NT2/D1 (cell line): ENCODE data around the gene CD40LG.

ENCODE experiments used
- DNase-seq: peaks from one replicate; pipeline ENCODE4 v3.0.0-alpha.2; 2011; ENCODE audit warnings: low read depth, low spot score
- H3K27me3 ChIP-seq: 2 replicates; pipeline ENCODE4 v1.6.0; 2011; ENCODE audit warnings: mild to moderate bottlenecking; ENCODE audit not compliant: insufficient read length, insufficient read depth
- H3K36me3 ChIP-seq: 2 replicates; pipeline ENCODE4 v1.6.1; 2011; ENCODE audit warnings: mild to moderate bottlenecking, low read length, mixed read lengths; ENCODE audit not compliant: insufficient read depth, insufficient read length
- H3K4me1 ChIP-seq: 2 replicates; pipeline ENCODE4 v1.5.1; 2011; ENCODE audit not compliant: insufficient read depth, insufficient read length
- H3K4me3 ChIP-seq: 2 replicates; pipeline ENCODE4 v1.5.1; 2011; ENCODE audit warnings: low read depth; ENCODE audit not compliant: insufficient read length
- H3K9ac ChIP-seq: 2 replicates; pipeline ENCODE4 v1.6.0; 2011; ENCODE audit warnings: low read depth; ENCODE audit not compliant: insufficient read length
- H3K9me3 ChIP-seq: 2 replicates; pipeline ENCODE4 v1.5.1; 2011; ENCODE audit warnings: mild to moderate bottlenecking, low read length; ENCODE audit not compliant: insufficient read depth
- SUZ12 ChIP-seq: IDR thresholded peaks from 2 replicates; pipeline ENCODE4 v1.6.1; 2011; ENCODE audit not compliant: insufficient read length, insufficient read depth; ENCODE audit errors: extremely low read depth
- YY1 ChIP-seq: IDR thresholded peaks from 2 replicates; pipeline ENCODE4 v1.6.1; 2011; ENCODE audit not compliant: insufficient read length, insufficient read depth
- ZNF274 ChIP-seq: IDR thresholded peaks from 2 replicates; pipeline ENCODE4 v1.6.1; 2011; ENCODE audit warnings: mild to moderate bottlenecking, low read depth, low read length

CD40LG gene

DNA sequence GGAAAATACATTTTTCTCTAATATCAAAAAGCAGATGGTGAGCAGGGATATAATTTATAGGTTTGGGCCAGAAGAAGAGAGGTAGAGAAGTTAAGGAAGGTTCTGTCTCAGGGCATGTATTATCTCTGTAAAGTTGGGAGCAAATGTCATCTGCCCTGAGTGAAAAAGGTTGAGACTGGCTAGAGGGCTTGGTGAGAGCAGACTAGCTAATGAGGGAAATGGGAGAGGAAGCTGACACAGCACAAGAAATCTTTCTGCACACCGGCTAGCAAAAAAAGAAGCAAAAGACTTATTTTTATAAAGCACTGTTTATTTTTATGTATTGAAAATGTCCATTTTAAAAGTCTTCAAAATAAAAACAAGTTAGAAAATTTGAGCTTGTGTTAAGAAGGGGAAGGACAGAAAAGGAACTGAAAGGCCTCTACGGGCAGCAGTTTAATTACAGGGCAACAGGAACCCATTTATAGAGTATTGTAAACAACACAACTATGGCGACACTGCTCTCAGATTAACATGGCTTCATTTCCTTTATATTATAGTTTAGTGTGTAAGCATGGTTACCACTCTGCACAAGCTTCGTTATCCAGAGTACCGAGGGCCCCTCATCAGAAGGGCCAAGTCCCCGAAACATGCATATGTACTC lies 17.4 kb downstream of the CD40LG start:
- Histone ChIP-seq H3K9ac (no peak overlapping the region), H3K9me3 (peaks cover 11% of the 10 kb centered on the region)

DNA sequence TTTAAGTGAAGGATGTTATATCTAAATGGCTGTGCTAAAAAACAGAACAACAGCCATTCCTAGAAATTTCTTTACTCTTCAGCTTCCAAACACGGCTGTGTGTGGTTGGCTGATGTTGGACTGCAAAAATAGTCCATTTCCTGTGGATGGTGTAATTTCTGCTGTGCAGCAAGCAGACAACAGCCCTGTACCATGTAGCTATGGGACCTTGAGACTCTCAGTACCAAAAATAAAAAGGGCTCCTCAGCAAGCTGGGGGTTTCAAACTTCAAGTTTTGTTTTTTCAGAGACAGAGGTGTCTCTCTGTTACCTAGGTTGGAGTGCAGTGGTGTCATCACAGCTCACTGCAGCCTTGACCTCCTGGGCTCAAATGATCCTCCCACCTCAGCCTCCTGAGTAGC lies 18.1 kb downstream of the CD40LG start:
- Histone ChIP-seq H3K27me3 (no peaks in the 10 kb centered on the region), H3K36me3 (no peaks in the 10 kb centered on the region), H3K9ac (no peak overlapping the region), H3K4me3 (no peak overlapping the region), H3K9me3 (peaks cover 11% of the 10 kb centered on the region), H3K4me1 (no peaks in the 10 kb centered on the region)
- TF ChIP-seq SUZ12 (no peak), YY1 (no peak), ZNF274 (no peak)
- no peak for DNase-seq

More for the DNA sequence above, 17.4 kb downstream of the CD40LG start:
- no peaks in the 10 kb centered on the region for H3K4me1 ChIP-seq
- H3K27me3 ChIP-seq: no peaks in the 10 kb centered on the region
- no peaks in the 10 kb centered on the region for H3K36me3 ChIP-seq
- H3K4me3 ChIP-seq: no peak overlapping the region
- no peak for TF ChIP-seq YY1
- no peak for TF ChIP-seq ZNF274
- no peak for TF ChIP-seq SUZ12
- no peak for DNase-seq

- Histone ChIP-seq H3K9me3 (peaks cover 11% of the 10 kb centered on the region), H3K36me3 (no peaks in the 10 kb centered on the region), H3K4me1 (no peaks in the 10 kb centered on the region), H3K9ac (no peak overlapping the region), H3K4me3 (no peak overlapping the region), H3K27me3 (no peaks in the 10 kb centered on the region)
- DNase-seq: no peak
- no peak for TF ChIP-seq ZNF274
- TF ChIP-seq YY1: no peak
- TF ChIP-seq SUZ12: no peak
These were observed 19.6 kb downstream of the CD40LG start for GRCh38 chrX:136667446-136668168.

DNA sequence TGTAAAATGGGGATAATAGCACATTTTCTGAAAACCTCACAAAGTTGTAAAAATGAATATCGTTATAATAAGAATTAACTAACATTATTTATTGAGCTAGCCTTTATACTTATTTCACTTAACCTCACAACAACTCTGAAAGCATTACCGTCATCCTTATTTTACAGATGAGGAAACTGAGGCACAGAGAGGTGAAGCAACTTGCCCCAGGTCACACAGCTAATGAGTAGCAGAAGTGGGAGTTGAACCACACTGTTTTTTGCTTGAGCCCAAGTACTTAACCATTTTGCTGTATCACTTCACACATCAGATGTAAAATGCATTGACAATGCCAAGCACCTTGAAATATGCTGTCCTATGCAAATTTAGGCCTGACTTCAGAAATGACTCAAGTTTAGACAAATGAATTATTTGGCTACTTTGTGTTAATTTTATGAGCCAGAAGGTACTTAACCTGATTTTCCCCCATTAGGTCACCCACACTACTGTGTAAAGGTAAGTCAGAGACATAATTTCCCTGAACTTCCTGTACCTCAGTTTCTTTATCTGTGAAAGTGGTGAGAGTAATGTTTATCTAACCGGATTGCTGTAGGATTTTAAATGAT lies 23.1 kb downstream of the CD40LG start:
- no peak overlapping the region for H3K9ac ChIP-seq

DNA sequence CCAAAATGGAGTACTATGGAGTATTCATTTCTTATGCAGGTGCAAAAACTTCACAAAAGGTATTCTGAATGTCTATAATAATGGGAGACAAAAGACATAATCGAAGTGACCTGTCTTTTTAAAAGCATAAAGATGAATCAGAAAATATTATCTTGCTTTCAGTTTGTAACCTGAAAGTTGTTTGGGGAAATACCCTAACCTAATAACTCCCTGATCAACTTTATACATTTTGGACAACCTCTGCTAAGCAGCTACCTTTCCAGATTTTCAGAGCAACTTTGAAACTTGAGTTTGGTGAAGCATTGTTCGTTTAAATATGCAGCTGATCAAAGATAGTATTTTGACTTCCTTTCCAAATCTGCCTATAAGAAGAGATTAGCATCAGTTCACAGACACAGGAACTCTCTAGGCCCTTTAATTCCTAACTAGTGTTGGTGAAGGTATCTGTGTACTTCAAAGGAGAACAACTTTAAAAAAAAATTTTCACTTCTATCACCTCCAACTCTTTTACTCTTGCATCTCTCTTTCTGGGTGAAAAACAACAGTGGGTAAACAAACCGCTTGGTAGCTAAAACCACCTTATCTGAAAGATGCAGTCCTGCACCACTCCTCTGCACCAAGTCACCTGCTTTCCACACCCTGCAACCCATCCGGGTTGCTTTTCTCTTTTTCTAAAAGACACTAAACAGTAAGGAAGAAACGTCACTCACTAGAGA lies 26.5 kb downstream of the CD40LG start:
- H3K4me3 ChIP-seq: no peak overlapping the region
- no peak overlapping the region for H3K9ac ChIP-seq
- DNase-seq: no peak
- H3K36me3 ChIP-seq: no peaks in the 10 kb centered on the region
- no peaks in the 10 kb centered on the region for H3K4me1 ChIP-seq
- TF ChIP-seq SUZ12: no peak
- no peaks in the 10 kb centered on the region for H3K27me3 ChIP-seq
- H3K9me3 ChIP-seq: no peaks in the 10 kb centered on the region

More for the DNA sequence above, 23.1 kb downstream of the CD40LG start:
- no peaks in the 10 kb centered on the region for H3K27me3 ChIP-seq
- H3K4me1 ChIP-seq: no peaks in the 10 kb centered on the region
- H3K4me3 ChIP-seq: no peak overlapping the region
- no peaks in the 10 kb centered on the region for H3K9me3 ChIP-seq
- DNase-seq: no peak
- no peak for TF ChIP-seq YY1
- no peak for TF ChIP-seq SUZ12
- no peak for TF ChIP-seq ZNF274
- H3K36me3 ChIP-seq: no peaks in the 10 kb centered on the region

GRCh38 chrX:136679531-136679930 lies 31.6 kb downstream of the CD40LG start:
- no peaks in the 10 kb centered on the region for H3K36me3 ChIP-seq
- H3K4me1 ChIP-seq: no peaks in the 10 kb centered on the region
- no peak overlapping the region for H3K9ac ChIP-seq
- no peaks in the 10 kb centered on the region for H3K9me3 ChIP-seq
- H3K4me3 ChIP-seq: no peak overlapping the region
- H3K27me3 ChIP-seq: no peaks in the 10 kb centered on the region
- no peak for DNase-seq
- no peak for TF ChIP-seq YY1
- TF ChIP-seq ZNF274: no peak
- no peak for TF ChIP-seq SUZ12

GRCh38 chrX:136684120-136684519 lies 36.2 kb downstream of the CD40LG start:
- Histone ChIP-seq H3K9me3 (no peaks in the 10 kb centered on the region), H3K4me3 (no peak overlapping the region), H3K9ac (no peak overlapping the region), H3K36me3 (no peaks in the 10 kb centered on the region), H3K27me3 (no peaks in the 10 kb centered on the region), H3K4me1 (no peaks in the 10 kb centered on the region)
- TF ChIP-seq ZNF274 (no peak), SUZ12 (no peak), YY1 (no peak)
- no peak for DNase-seq
